NCI-H187 treated with DMSO at 0.1 percent for 48 hours (cell line): ENCODE data around the gene KRT77.
"Not testable (repeated sequence)": the region's sequence is repeated elsewhere in the genome, so short reads cannot be mapped to it uniquely, and the experiment has no call there.

Experiments
- DNase-seq: peaks from one replicate; lab custom pipeline; 2025; lab: John Stamatoyannopoulos, UW

Gene KRT77

DNA sequence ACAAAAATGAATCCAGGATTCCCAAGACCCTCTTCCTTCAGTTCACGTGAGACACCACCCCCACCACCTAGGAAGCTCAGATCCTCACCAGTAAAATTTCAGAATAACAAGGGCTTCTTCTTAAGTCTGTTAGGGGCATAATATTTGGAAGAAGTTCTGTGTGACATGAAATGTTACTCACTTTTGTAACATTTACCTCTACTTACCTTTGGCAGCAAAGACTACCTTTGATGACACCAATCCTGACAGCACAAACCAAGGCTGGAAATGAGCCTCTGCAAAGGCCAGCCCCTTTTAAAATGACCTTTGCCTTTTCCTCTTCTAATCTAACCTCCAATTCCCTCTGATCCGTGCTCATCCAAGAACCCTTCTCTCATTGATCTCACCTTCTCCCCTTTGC is 19.4 kb upstream of the KRT77 start:
- DNase-seq: no peak

DNA sequence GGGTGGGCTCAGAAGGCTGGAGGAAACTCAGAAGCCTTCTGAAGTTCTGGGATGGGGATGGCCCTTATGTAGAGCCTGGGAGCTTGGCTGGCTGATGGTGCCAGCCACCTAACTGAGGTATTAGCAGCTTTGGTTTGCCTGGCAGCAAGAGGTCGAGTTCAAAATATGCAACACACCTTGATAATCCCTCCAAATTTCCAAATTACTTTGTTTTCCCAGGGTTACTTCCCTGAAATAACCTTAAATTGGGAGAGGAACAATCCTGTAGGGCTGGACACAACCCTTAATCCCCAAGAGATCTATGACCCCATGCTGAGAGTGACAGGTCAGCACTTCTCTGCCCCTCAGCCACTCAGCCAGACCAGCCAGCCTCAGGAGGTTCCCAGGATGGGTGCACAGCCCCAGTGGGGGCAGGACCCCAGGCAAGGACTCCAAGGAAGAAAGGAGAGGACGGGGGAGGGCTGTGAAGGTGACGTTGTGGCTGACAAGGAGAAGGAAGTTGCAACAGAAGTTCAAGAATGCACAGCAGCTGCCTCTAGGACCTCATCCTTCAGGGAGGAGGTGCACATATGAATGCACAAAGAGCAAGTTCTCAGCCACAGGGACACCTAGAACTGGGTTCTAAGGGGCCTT is 18.6 kb upstream of the KRT77 start:
- DNase-seq: no peak

DNA sequence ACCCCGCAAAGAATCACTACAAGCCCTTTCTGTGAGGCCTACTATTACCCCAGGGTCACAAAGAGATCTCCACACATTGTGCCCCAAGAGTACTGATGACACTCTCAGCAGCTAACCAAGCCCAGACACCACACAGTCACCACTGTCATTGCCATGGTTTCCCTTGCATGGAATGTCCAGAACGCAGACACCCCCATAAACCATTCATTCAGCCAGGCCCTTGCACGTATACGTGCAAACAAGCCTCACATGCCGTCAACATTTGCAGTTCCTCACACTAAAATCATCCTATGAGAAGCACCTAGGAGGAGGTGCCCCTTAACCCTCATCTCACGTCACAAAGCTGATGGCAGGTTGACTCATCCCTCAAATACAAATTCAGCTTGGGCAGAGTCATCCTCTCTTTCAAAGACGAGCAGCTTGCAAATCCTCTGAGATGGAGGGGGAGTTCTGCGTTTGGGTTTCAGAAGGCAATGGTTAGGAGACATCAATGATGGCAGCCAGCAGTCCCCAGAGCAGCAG is 17.1 kb upstream of the KRT77 start:
- no peak for DNase-seq

DNA sequence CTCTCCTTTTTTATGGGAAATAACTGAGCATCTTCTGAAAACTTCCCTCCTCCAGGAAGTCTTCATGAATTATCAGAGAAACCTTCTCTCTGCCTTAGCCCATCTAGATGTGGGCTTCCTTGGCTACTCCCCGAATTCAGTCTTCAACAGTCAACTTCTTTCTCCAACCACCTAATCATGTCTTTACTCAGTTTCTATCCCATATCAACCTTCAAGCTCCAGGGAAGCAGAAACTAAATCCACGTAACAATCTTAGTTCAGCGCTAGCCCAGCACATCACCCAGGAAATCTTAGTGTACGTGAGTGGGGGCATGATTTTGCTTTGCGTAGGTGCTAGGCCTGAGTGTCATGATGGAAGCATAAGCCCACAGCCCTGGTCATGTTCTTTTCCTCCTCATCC is 12.7 kb upstream of the KRT77 start:
- DNase-seq: no peak

DNA sequence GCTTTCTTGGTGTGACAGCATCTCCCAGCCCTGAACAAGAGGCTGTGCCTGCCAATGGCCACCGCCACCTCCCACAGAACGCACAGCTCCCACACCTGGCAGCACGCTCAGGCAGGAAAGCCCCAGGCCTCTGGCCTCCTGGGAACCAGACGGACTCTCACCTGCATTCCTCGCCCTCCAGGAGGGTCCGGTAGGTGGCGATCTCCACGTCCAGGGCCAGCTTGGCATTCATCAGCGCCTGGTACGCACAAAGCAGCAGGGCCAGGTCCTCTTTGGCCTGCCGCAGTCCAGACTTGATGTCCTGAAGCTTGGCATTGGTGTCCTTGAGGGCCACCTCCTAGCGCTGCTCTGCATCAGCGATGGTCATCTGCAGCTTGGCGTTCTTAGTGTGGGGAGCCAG is 12.1 kb upstream of the KRT77 start:
- no peak for DNase-seq

DNA sequence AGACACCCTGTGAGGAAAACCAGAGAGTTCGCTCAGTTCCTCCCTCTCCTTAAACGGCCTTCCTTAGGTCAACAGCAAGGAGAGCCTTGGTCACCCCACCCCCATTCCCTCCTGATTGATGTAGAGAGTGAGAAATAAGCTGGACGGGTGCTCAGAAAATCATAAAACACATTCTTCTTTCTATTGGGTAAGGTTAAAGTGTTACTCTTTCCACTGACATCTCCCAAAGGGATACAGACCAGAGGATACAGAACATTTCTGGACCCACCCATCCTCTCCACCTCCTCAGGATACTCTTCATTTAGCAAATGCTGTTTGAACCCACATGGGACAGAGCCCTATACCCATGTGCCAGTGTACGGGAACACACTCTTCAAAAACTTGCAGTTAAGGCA is 11.6 kb upstream of the KRT77 start:
- DNase-seq: no peak

DNA sequence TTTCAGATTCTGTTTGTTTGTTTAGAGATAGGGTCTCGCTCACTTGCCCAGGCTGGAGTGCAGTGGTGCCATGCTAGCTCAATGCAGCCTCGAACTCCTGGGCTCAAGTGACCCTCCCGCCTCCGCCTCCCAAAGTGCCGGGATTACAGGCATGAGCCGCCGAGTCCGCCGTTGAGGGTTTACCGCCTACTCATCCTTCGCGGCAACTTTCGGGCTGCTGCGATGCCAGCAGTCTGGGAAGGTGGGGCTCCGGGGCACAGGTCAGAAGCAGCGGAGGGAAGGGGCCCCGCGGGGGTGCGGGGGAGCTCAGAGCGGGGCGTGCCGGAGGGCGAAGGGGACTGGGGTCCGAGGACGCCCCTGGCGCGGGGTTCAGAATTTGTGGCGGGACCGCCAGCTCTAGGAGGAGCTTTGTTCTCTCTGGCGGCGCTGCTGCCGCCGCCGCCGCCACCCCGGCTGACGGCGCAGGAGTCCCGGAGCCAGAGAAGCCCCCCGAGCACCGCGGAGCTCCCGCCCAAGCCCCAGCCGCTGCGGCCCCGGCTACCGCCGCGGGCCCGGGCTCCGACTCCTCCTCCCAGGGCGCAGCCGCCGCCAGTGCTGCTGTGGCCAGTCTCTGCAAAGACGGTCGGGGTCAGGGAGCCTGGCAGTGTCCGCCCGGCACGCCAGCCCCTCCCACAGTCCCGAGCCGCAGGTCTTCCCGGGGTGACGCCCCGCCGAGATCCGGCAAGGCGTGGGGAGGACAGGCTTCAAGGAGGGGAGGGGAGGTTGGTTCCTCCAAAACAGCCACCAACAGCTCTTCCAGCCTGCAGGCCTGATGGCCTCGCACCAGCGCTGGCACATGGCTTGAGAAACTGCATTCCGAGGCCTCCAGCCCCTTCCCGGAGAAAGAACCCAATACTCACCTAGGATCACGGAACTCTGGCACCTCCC is 10.9 kb upstream of the KRT77 start:
- no peak for DNase-seq

DNA sequence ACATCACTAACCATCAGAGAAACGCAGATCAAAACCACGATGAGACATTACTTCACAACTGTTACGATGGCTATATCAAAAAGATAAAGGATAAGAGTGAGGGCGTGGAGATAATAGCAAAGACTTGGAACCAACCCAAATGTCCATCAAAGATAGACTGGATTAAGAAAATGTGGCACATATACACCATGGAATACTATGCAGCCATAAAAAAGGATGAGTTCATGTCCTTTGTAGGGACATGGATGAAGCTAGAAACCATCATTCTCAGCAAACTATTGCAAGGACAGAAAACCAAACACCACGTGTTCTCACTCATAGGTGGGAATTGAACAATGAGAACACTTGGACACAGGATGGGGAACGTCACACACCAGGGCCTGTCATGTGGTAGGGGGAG is 8.8 kb upstream of the KRT77 start:
- not testable (repeated sequence) for DNase-seq

DNA sequence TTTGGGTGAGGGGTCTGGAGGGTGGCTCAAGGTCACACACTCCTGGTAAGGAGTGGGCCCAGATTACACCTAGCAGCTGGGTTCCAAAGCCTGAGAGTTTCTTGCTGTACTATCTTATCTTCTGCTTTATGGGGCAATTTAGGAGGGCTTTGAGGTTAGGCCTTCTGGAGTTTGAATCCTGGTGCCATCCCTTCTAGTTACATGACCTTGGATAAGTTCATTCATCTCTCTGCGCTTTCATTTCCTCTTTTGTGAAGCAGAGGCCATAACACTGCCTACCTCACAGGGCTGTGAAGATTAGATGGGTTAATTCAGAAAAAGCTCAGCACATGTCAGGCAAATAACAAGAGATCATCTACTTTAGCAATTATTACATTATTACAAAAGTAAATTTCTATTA is 7.4 kb upstream of the KRT77 start:
- no peak for DNase-seq

DNA sequence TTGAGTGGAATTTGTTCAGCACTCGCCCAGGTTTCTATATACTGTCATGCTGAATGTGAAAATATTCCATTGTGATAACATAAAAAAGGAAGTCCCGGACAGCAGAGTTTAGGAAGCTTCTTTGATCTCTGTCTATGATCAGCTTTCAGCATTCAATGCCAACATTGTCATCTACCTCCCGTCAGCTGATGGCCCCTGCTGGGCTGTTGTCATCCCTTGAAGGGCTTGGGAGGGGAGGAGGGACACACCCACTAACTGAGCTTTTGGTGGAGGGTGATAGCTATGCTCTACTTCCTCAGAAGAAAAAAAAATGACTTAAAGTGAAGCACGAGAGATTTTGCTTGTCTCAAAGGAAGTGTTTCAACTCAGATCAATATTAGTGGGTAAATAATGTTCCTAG is 4.7 kb upstream of the KRT77 start:
- DNase-seq: no peak

DNA sequence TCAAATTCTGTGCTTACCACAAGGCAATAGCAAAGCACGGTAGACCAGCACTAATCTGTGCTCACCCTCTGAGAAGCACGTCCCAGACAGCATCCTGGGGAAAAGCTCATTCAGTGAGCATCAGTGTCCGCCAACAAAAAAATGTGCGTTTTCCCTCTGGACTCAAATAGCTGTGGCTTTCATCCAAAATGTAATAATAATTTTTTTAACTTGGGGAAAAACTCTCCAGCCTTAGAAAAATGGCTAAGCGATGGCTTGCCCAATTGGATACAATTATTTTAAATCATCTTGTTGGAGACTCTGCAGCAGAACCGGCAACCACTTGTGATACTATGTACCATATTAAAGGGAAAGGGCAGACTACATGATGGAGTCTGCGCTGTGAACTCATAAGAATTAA is 1.1 kb upstream of the KRT77 start:
- DNase-seq: no peak

DNA sequence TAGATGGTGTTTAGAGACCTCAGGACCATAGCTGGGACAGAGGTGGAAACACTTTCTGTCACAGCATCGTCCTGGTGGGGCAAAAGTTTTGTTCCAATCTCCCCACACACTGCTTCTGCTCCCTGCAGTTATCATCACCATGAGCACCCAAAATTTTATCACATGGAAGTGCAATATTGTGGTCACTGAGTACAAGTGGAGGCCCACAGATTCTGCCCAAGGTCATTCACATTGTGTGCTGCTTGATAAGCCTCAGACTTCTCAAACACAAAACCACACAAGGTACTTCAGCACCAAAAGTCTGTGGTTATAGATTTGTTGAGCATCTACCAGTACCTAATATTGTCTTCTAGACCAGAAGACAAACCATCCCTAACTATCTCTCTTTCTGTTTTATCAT is 554 bp upstream of the KRT77 start:
- no peak for DNase-seq

DNA sequence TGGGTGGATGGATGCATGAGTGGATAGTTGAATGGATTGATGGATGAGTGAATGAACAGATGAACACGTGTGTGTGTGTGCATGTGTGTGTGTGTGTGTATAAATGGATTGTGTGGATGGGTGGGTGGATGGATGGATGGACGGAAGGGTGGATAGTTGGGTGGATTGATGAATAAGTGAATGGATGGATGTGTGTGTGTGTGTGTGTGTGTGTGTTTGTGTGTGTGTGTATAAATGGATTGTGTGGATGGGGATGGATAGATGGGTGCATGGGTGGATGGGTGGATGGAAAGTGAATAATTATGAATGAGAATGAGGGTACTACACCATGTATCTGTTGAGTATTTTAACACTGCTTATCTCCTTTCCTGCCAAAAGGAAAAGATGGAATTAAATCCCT is 986 bp downstream of the KRT77 start:
- no peak for DNase-seq

DNA sequence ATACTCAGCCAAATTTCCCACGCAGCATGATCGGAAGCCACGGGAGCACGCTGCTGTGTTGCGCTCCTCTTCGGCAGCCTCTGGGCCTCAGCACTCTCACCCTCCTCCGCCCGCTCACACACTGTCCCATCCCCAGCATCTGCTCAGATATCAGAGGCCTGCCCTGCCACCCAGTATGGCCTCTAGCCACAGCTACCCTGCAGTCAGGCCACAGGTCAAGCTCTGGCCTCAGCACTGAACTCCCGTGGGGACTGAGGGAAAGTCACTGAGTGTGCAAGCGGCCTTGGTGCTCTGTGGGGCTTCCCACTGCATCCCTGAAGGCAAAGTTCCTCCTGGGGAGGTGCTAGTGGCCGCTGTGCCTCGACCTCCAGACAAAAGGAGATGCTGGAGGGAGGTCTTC is 2.0 kb downstream of the KRT77 start:
- DNase-seq: no peak

DNA sequence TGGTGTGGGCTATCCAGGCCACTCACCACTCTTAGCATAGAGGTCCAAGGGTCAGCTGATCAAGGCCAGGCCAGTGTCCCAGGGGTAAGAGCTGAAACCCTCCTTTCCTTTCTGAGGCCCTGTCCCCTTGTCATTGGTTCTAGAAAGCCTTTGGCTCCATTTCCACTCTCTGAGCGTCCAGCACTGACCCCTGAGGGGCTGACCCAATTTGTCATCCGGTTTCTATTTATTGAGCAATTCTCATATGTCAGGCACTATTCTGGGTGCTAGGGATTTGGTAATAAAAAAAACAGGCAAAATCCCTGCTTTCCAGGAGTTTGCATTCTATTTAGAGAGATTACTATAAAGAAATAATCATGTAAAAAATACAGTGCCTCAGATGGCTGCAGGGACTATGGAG is 3.4 kb downstream of the KRT77 start:
- no peak for DNase-seq

DNA sequence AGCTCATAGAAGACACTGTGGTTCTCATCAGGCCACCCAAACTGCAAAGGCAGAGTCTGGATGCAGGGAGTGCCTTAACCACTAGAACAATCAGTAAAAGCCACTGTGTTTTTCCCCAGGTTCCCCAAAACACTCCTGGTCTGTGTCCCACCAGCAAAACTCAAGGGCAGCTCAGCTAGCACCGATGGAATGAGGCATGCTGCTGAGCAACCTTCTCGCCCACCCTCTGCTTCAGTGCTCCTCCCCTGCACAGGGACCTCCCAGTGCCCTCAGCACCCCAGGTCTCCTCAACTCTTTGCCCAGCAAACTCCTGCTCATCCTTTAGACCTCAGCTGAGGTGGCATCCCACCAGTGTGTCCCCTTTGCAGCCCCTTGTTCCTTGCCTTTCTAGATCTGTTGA is 4.0 kb downstream of the KRT77 start:
- no peak for DNase-seq

DNA sequence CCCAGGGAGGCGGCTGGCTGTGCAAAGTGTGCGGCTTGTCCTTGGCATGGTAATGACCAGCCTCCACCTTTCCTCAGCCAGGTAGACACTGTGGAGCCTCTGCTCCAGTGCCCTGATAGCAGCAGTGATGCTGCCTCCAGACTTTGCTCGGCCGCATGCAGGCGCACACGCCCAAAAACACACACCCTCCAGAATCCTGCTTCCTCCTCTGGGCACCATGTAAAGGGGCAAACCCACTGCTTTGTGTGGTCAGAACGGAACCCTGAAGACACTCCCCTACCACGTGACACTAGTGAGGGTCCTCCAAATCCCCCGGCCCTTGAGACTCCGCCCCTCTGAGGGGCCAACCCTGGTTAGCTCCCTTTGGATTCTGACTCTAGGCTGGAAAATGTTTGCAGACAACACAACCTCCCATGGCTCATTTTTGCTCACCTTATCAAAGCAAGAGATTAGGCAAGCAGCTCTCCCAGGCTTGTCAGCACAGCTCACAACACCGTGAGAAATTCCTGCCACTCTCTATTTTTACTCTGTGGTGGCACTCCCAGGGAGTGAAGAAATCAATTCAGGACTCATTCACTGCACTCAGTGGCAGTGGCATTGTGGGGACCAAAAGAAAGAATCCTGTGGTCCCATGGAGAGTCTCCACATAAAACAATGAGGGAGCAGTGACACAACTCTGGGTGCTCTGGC is 4.5 kb downstream of the KRT77 start:
- no peak for DNase-seq

DNA sequence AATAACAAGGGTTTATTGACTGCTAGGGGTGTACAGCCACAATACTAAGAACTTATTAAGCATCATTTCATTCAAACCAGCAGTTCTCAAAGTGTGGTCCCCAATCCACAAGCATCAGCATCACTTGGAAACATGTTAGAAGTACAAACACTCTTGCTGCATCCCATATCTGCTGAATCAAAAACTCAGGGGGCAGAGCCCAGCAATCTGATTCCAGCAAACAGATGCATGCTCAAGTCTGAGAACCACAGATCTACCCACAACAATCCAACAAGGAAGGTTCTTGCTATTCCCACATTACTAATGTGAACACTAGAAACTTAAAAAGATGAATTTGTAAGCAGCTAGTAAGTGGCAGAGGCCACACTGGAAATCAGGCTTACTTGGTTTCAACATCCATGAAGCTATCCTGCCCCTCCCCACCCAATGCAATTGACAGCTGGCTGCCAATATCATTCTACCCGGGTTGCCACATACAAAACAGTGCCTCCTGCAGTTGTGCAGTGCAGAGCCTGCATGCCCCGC is 6.2 kb downstream of the KRT77 start:
- DNase-seq: no peak

DNA sequence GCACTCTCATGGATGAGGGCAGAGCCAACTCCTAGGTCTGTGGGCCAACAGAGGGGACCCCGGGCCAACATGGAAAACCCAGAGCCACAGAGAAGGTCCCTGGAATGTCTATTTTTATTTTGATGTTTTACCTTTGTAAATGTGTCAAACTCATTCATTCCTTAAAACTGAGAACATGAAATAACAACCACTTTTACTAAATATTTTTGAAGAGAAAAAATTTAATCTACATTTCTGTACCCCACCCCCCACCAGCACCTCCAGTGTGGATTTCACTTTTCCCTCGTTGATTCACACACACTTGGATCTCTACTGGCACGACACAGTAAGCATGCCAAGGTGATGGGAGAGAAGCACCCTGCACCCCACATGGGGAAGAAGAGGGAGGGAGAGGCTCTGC is 6.7 kb downstream of the KRT77 start:
- no peak for DNase-seq

DNA sequence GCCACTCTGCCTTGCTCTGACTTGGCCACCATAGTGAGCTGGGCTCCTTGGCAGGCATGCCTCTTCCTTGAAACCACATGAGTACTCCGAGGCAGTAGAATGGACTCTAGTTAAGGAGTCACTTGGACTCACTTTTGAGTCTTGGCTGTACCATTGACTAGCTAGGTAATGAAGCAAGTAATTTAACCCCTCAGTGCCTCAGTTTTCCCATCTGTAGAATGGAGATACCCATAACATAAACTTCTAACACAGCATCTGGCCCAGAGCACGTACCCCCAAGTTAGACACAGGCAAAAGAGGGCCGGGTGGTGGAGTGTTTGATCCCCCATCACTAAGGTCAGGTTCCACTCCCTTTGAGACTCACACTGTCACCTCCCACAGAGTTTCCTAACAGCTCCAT is 8.3 kb downstream of the KRT77 start:
- no peak for DNase-seq

DNA sequence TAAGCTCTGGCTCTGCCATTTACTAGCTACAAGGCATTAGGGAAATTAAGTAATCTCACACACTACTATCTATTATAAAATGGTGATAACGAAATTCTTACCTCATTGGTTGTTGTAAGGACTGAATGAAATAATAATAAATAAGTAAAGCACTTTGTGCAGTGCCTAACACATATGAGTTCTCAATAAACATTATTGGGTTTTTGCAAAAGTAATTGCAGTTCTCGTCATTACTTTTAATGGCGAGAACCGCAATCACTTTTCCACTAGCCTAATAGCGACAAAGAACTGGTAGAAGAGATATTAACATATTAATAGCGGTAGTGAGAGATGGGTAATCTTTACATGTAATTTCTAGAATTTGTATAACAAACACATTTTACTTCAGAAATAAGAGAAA is 9.2 kb downstream of the KRT77 start:
- no peak for DNase-seq

DNA sequence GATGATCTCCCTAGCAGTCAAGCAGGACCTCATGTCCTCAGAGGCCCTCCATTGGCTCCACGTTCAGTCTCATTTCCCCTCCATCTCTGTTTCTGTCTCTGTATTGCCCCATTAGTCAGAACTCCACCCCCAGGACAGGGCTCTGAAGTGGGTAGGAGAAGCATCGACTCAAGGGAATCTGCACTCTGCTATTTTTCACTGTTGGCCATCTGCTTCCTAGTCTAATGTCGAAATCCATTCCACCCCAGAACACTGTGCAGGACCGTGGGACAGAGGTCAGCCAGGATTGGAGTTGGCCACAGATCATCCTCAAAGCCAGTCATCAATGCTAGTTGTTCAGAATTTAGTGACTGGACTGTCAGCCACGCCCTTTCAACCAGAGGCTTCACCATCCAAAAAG is 10.1 kb downstream of the KRT77 start:
- no peak for DNase-seq

DNA sequence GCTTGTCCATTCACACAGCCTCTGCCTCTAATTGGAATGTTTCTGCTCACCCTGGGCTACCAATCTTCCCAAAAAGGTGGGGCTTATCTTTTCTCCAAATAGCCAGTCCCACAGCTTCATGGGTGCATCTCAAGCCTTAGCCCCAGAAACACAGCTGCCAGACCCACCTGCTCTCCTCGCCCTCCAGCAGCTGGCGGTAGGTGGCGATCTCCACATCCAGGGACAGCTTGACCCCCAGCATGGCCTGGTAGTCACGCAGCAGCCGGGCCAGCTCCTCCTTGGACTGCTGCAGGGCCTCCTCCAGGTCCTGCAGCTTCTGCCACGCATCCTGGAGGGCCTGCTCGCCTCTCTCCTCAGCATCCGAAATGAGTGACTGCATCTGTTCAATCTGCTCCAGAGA is 11.1 kb downstream of the KRT77 start:
- no peak for DNase-seq
